Activated T-cell treated with anti-CD3 and anti-CD28 coated beads for 1 hour (primary cell): Measurements from ENCODE around the gene COL24A1.

Source experiments
- DNase-seq: peaks from one replicate; pipeline ENCODE4 v3.0.0-alpha.2; 2020; ENCODE audit warnings: low read depth

Gene COL24A1

GRCh38 chr1:86156566-86157455 is at the start of gene COL24A1:
TSS of gene COL24A1 (minus strand) at chr1:86156772. CDS start at chr1:86156396, 376 bp downstream.
- DNase-seq: no peak

- no peak for DNase-seq
These were observed 49.2 kb upstream of the COL24A1 start for GRCh38 chr1:86205741-86206140.

GRCh38 chr1:86202552-86203340 is 46.2 kb upstream of the COL24A1 start:
- no peak for DNase-seq

GRCh38 chr1:86201311-86201710 is 44.7 kb upstream of the COL24A1 start:
- no peak for DNase-seq

GRCh38 chr1:86200901-86201300 is 44.3 kb upstream of the COL24A1 start:
- no peak for DNase-seq

- no peak for DNase-seq
These were observed 40.8 kb upstream of the COL24A1 start for GRCh38 chr1:86197206-86197855.

GRCh38 chr1:86195281-86195680 is 38.7 kb upstream of the COL24A1 start:
- no peak for DNase-seq

GRCh38 chr1:86194491-86195034 is 38.0 kb upstream of the COL24A1 start:
- no peak for DNase-seq

- no peak for DNase-seq
These were observed 35.8 kb upstream of the COL24A1 start for GRCh38 chr1:86192417-86192816.

- no peak for DNase-seq
These were observed 35.4 kb upstream of the COL24A1 start for GRCh38 chr1:86191958-86192357.

- DNase-seq: no peak
These were observed 34.3 kb upstream of the COL24A1 start for GRCh38 chr1:86190873-86191272.

GRCh38 chr1:86184426-86184825 is 27.9 kb upstream of the COL24A1 start:
- DNase-seq: no peak

- no peak for DNase-seq
These were observed 27.2 kb upstream of the COL24A1 start for GRCh38 chr1:86183810-86184209.

GRCh38 chr1:86176226-86176625 is 19.7 kb upstream of the COL24A1 start:
- DNase-seq: no peak

GRCh38 chr1:86175756-86176155 is 19.2 kb upstream of the COL24A1 start:
- DNase-seq: no peak

- DNase-seq: no peak
These were observed 13.1 kb upstream of the COL24A1 start for GRCh38 chr1:86169625-86170024.

- no peak for DNase-seq
These were observed 3.2 kb upstream of the COL24A1 start for GRCh38 chr1:86159800-86160199.

GRCh38 chr1:86155807-86156565 is 586 bp downstream of the COL24A1 start:
- no peak for DNase-seq

- no peak for DNase-seq
These were observed 1.3 kb downstream of the COL24A1 start for GRCh38 chr1:86155051-86155806.

- DNase-seq: no peak
These were observed 2.0 kb downstream of the COL24A1 start for GRCh38 chr1:86154571-86155050.

GRCh38 chr1:86153836-86154235 is 2.7 kb downstream of the COL24A1 start:
- no peak for DNase-seq
